ENCODE data around the gene NKD1.
"Not testable (repeated sequence)": the region's sequence is repeated elsewhere in the genome, so short reads cannot be mapped to it uniquely, and the experiment has no call there.

Gene NKD1

DNA sequence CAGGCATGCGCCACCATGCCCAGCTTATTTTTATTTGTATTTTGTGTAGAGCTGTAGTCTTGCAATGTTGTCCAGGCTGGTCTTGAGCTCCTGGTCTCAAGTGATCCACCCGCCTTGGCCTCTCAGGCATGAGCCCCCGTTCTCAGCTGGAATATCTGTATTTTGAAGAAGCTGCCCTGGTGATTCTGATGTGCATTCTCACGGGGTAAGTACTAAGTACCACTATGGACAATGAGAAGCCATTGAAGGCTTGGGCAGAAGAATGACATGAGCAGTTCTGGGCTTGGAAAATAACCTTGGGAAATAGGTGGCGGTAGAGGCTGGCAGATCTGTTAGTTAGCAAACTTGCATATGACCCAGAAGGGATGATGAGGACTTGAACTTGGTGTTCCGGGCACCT is 15.6 kb upstream of the NKD1 start:
- no peak overlapping the region for H3K4me3 ChIP-seq (ENCODE audit: low read depth, low read length)
- no peaks in the 10 kb centered on the region for H3K36me3 ChIP-seq
- no peak for DNase-seq
- TF ChIP-seq, protein P1, sequence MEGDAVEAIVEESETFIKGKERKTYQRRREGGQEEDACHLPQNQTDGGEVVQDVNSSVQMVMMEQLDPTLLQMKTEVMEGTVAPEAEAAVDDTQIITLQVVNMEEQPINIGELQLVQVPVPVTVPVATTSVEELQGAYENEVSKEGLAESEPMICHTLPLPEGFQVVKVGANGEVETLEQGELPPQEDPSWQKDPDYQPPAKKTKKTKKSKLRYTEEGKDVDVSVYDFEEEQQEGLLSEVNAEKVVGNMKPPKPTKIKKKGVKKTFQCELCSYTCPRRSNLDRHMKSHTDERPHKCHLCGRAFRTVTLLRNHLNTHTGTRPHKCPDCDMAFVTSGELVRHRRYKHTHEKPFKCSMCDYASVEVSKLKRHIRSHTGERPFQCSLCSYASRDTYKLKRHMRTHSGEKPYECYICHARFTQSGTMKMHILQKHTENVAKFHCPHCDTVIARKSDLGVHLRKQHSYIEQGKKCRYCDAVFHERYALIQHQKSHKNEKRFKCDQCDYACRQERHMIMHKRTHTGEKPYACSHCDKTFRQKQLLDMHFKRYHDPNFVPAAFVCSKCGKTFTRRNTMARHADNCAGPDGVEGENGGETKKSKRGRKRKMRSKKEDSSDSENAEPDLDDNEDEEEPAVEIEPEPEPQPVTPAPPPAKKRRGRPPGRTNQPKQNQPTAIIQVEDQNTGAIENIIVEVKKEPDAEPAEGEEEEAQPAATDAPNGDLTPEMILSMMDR (IDR thresholded peaks at IDR 0.05; ENCODE audit: low read depth, low read length) = no peak
- no peak overlapping the region for H3K27ac ChIP-seq
- H3K9me3 ChIP-seq (ENCODE audit: severe bottlenecking) = no peaks in the 10 kb centered on the region
- H3K27me3 ChIP-seq (ENCODE audit: insufficient read depth, low read depth, severe bottlenecking) = no peaks in the 10 kb centered on the region

DNA sequence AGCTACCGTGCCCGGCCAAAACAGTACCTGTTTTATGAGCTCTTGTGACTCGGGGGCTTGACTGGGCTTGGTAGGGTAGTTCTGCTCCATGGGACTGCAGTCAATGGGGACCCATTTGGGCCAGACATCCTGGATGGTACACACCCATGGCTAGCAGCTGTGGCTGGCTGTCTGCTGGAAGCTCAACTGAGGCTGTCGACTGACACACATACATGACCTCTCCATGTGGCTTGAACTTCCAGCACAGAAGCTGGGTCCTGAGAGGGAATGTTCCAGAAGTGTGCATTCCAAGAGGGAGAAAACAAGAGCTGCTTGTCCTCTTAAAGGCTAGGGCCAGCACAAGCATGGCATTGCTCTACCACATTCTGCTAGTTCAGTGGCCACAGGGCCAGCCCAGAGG is 14.9 kb upstream of the NKD1 start:
- no peaks in the 10 kb centered on the region for H3K27me3 ChIP-seq (ENCODE audit: insufficient read depth, low read depth, severe bottlenecking)
- H3K27ac ChIP-seq = no peak overlapping the region
- H3K36me3 ChIP-seq = no peaks in the 10 kb centered on the region
- TF ChIP-seq, protein P1 (IDR thresholded peaks at IDR 0.05; ENCODE audit: low read depth, low read length) = no peak
- no peak for DNase-seq
- no peak overlapping the region for H3K4me3 ChIP-seq (ENCODE audit: low read depth, low read length)
- H3K9me3 ChIP-seq (ENCODE audit: severe bottlenecking) = no peaks in the 10 kb centered on the region

DNA sequence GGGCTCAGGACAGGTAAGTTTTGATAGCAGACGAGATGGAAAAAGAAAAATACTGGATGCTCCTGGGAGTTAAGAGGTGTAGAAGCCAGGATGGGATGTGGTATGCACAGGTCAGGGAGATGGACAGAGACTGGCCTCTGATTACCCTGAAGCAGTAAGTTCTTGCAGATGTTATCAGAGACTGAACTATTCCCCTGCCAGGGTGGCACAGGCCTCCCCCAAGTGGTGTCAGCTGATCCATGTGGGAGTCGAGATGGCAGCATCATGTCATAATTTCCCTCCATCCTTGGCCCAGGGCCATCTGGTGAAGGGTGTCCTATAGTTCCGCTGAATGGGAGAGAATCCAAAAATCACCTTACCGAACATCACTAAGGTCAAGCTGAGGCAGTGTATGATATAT is 14.1 kb upstream of the NKD1 start:
- TF ChIP-seq, protein P1 (IDR thresholded peaks at IDR 0.05; ENCODE audit: low read depth, low read length) = no peak
- DNase-seq = no peak
- no peak overlapping the region for H3K27ac ChIP-seq
- H3K27me3 ChIP-seq (ENCODE audit: insufficient read depth, low read depth, severe bottlenecking) = no peaks in the 10 kb centered on the region
- H3K36me3 ChIP-seq = no peaks in the 10 kb centered on the region
- no peaks in the 10 kb centered on the region for H3K9me3 ChIP-seq (ENCODE audit: severe bottlenecking)
- H3K4me3 ChIP-seq (ENCODE audit: low read depth, low read length) = no peak overlapping the region

DNA sequence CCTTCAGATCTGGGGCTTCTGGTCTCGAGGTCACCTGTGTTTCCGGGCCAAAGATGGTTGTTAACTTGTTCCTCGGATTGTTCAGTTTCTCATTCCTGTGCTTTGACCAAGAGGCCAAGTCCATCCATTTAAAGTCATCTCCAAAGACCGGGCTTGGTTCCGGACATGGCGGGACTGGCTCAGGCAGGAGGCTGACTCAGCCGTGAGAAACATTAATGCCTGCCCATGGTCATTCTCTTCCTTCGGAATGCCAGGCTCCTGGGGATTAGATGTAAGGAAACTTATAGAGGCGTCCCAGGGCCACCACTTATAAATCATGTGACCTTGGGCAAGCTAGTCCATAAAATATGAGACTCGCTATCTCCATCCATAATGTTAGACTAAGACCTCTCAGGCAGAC is 13.6 kb upstream of the NKD1 start:
- TF ChIP-seq, protein P1 (IDR thresholded peaks at IDR 0.05; ENCODE audit: low read depth, low read length) = no peak
- H3K4me3 ChIP-seq (ENCODE audit: low read depth, low read length) = no peak overlapping the region
- no peaks in the 10 kb centered on the region for H3K27me3 ChIP-seq (ENCODE audit: insufficient read depth, low read depth, severe bottlenecking)
- no peaks in the 10 kb centered on the region for H3K9me3 ChIP-seq (ENCODE audit: severe bottlenecking)
- no peaks in the 10 kb centered on the region for H3K36me3 ChIP-seq
- no peak for DNase-seq
- H3K27ac ChIP-seq = no peak overlapping the region

DNA sequence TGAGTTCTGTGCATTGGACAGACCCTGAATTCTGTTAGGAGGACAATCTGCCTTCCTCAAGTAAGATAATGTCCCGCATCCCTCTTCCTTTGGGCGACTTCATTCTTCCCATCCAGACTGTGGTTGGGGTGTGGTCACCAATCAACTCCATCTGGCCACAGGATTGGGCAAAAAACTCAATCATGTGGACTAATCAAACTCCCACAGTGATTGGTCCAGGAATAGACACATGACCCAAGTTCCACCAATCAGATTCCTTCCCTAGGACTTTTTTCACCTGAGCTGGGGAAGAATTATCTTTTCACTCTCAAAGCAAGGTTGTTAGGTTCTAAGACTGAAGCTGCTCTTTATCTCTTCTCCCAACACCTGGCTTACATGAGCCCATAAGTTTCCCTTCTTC is 13.2 kb upstream of the NKD1 start:
- no peaks in the 10 kb centered on the region for H3K36me3 ChIP-seq
- DNase-seq = no peak
- H3K4me3 ChIP-seq (ENCODE audit: low read depth, low read length) = no peak overlapping the region
- no peaks in the 10 kb centered on the region for H3K9me3 ChIP-seq (ENCODE audit: severe bottlenecking)
- H3K27me3 ChIP-seq (ENCODE audit: insufficient read depth, low read depth, severe bottlenecking) = no peaks in the 10 kb centered on the region
- TF ChIP-seq, protein P1 (IDR thresholded peaks at IDR 0.05; ENCODE audit: low read depth, low read length) = no peak
- H3K27ac ChIP-seq = no peak overlapping the region

DNA sequence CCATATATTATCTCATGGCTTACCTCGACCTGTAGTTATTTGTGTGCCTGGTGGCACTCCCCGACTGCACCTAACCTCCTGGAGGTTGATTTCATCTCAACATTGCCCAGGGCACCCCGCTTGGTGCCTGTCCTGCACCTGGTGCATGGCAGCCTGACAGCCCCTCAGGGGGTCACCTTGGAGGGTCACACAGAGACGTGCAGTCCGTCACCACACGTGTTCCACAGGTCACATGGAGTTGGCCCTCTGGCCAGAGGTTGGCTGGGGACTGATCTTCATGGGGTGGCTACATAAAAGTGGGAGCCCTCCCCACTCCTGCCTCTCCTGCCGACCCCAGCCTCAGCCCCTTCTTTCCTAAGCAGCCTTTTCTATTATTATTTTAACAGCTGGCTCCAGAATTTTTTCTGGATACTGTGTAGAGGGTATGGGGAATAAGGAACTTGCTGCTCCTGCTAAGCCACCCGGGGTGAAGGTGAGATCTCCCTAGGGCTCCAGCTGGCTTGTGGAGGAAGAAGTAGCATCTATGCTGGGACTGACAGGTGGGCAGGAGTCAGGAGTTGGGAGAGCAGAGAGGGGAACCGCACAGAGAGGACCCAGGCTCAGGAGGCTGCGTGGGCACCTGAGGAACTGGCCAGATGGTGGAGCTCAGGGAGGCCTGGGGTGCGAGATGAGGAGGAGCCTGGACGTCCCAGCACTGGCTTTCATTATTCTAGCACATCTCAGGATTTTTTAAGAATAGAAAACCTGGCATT is 12.5 kb upstream of the NKD1 start:
- TF ChIP-seq, protein P1 (IDR thresholded peaks at IDR 0.05; ENCODE audit: low read depth, low read length) = no peak
- no peaks in the 10 kb centered on the region for H3K9me3 ChIP-seq (ENCODE audit: severe bottlenecking)
- no peak overlapping the region for H3K4me3 ChIP-seq (ENCODE audit: low read depth, low read length)
- no peaks in the 10 kb centered on the region for H3K36me3 ChIP-seq
- no peak for DNase-seq
- no peak overlapping the region for H3K27ac ChIP-seq
- no peaks in the 10 kb centered on the region for H3K27me3 ChIP-seq (ENCODE audit: insufficient read depth, low read depth, severe bottlenecking)

DNA sequence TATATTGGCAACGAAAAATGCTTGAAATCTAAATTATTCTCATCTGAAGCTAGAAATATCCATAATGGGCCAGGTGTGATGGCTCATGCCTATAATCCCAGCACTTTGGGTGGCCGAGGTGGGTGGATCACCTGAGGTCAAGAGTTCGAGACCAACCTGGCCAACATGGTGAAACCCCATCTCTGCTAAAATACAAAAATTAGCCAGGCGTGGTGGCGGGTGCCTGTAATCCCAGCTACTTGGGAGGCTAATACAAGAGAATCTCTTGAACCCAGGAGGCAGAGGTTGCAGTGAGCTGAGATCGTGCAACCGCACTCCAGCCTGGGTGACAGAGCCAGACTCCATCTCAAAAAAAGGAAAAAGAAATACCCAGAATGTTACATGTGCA is 11.9 kb upstream of the NKD1 start:
- not testable (repeated sequence) for DNase-seq; H3K27ac ChIP-seq; H3K27me3 ChIP-seq (ENCODE audit: insufficient read depth, low read depth, severe bottlenecking); H3K9me3 ChIP-seq (ENCODE audit: severe bottlenecking); H3K36me3 ChIP-seq; H3K4me3 ChIP-seq (ENCODE audit: low read depth, low read length)

All from WERI-Rb-1 (cell line).